ENCODE measurements around the gene FPR2. TPM values are rescaled to one million over a fixed set of nuclear protein-coding genes. Genes with fewer than 3 reads are reported as not detected.

Gene FPR2
- total and polyA plus RNA-seq, 8 donors, result 0.48 to 2.9 (median 1.3) TPM; not detected in 2

Other genes with a start within 250 kb of the FPR2 start
- gene SIGLEC6, start 229.5 kb upstream of the FPR2 start, total RNA-seq, result 1 to 10 TPM in 1 of 5 donors, not detected in 4; 7.1 TPM
- gene SIGLEC6, start 229.5 kb upstream of the FPR2 start, polyA plus RNA-seq, result 1 to 10 TPM in 1 of 3 donors, under 1 TPM in 1, not detected in 1; 0.50 to 2.4 TPM
- gene ZNF175, start 189.9 kb upstream of the FPR2 start, total RNA-seq, result 10 to 100 TPM in 1 of 5 donors, 1 to 10 TPM in 4; 3.8 to 12.9 (median 5.0) TPM
- 1 to 10 TPM; 1.2 to 3.1 (median 1.7) TPM for gene ZNF175, start 189.9 kb upstream of the FPR2 start, polyA plus RNA-seq
- 1 to 10 TPM in 1 of 5 donors, under 1 TPM in 1, not detected in 3; 0.58 to 1.8 TPM for gene SIGLEC5, start 130.8 kb upstream of the FPR2 start, total RNA-seq
- gene SIGLEC5, start 130.8 kb upstream of the FPR2 start, polyA plus RNA-seq, result 1 to 10 TPM in 1 of 3 donors, not detected in 2; 1.2 TPM
- 1 to 10 TPM in 3 of 5 donors, not detected in 2; 2.0 to 5.4 (median 2.8) TPM for gene SIGLEC14, start 114.4 kb upstream of the FPR2 start, total RNA-seq
- gene SIGLEC14, start 114.4 kb upstream of the FPR2 start, polyA plus RNA-seq, result 1 to 10 TPM in 1 of 3 donors, under 1 TPM in 1, not detected in 1; 0.55 to 1.8 TPM
- 100 to 1,000 TPM in 1 of 5 donors, 1 to 10 TPM in 4; 1.2 to 151 (median 3.9) TPM for gene SPACA6, start 67.8 kb upstream of the FPR2 start, total RNA-seq
- 10 to 100 TPM; 11.2 to 26.7 (median 19.8) TPM for gene SPACA6, start 67.8 kb upstream of the FPR2 start, polyA plus RNA-seq
- 1 to 10 TPM in 1 of 5 donors, not detected in 4; 7.2 TPM for gene HAS1, start 37.2 kb upstream of the FPR2 start, total RNA-seq
- under 1 TPM in 2 of 3 donors, not detected in 1; 0.05 to 0.25 TPM for gene HAS1, start 37.2 kb upstream of the FPR2 start, polyA plus RNA-seq
- 10 to 100 TPM in 1 of 5 donors, 1 to 10 TPM in 3, not detected in 1; 7.0 to 10.5 (median 8.5) TPM for gene FPR1, start 9.3 kb upstream of the FPR2 start, total RNA-seq
- 1 to 10 TPM; 1.7 to 7.5 (median 1.8) TPM for gene FPR1, start 9.3 kb upstream of the FPR2 start, polyA plus RNA-seq
- gene FPR3, start 34.0 kb downstream of the FPR2 start, total RNA-seq, result 1 to 10 TPM in 3 of 5 donors, not detected in 2; 1.6 to 7.0 (median 3.1) TPM
- 1 to 10 TPM in 2 of 3 donors, under 1 TPM in 1; 0.58 to 2.7 (median 2.3) TPM for gene FPR3, start 34.0 kb downstream of the FPR2 start, polyA plus RNA-seq
- gene ZNF577, start 126.8 kb downstream of the FPR2 start, total RNA-seq, result 10 to 100 TPM in 3 of 5 donors, 1 to 10 TPM in 2; 5.5 to 25.2 (median 14.2) TPM
- 10 to 100 TPM in 2 of 3 donors, 1 to 10 TPM in 1; 6.0 to 21.5 (median 13.1) TPM for gene ZNF577, start 126.8 kb downstream of the FPR2 start, polyA plus RNA-seq
- 10 to 100 TPM in 1 of 5 donors, 1 to 10 TPM in 4; 1.2 to 23.3 (median 8.0) TPM for gene ZNF649, start 143.8 kb downstream of the FPR2 start, total RNA-seq
- gene ZNF649, start 143.8 kb downstream of the FPR2 start, polyA plus RNA-seq, result 1 to 10 TPM; 2.9 to 7.5 (median 3.1) TPM
- 10 to 100 TPM in 1 of 5 donors, 1 to 10 TPM in 3, under 1 TPM in 1; 0.29 to 12.8 (median 3.2) TPM for gene ZNF613, start 166.3 kb downstream of the FPR2 start, total RNA-seq
- gene ZNF613, start 166.3 kb downstream of the FPR2 start, polyA plus RNA-seq, result 1 to 10 TPM; 1.7 to 7.2 (median 2.2) TPM
- gene ZNF350, start 225.7 kb downstream of the FPR2 start, total RNA-seq, result 100 to 1,000 TPM in 1 of 5 donors, 10 to 100 TPM in 2, 1 to 10 TPM in 1, under 1 TPM in 1; 0.58 to 149 (median 24.2) TPM
- gene ZNF350, start 225.7 kb downstream of the FPR2 start, polyA plus RNA-seq, result 10 to 100 TPM in 1 of 3 donors, 1 to 10 TPM in 2; 4.1 to 10.2 (median 6.1) TPM
- gene ZNF615, start 247.0 kb downstream of the FPR2 start, total RNA-seq, result 10 to 100 TPM in 2 of 5 donors, 1 to 10 TPM in 3; 2.9 to 25.7 (median 9.7) TPM
- 1 to 10 TPM; 2.6 to 5.3 (median 3.4) TPM for gene ZNF615, start 247.0 kb downstream of the FPR2 start, polyA plus RNA-seq

All from stomach (tissue), 8 donors.